Keratinocyte (primary cell): ENCODE data around the gene HTR2C. TPM values are rescaled to one million over a fixed set of nuclear protein-coding genes. Genes with fewer than 3 reads are reported as not detected.
"Not testable (repeated sequence)": the region's sequence is repeated elsewhere in the genome, so short reads cannot be mapped to it uniquely, and the experiment has no call there.

Source experiments
- DNase-seq: peaks from one replicate; pipeline ENCODE4 v3.0.0-alpha.2; 2011; ENCODE audit warnings: low read depth, missing footprints, low spot score
- FAIRE-seq: peaks from 2 replicates; lab custom pipeline; 2011; peaks lifted over from hg19 to GRCh38; lab: Jason Lieb, UNC
- H2AFZ ChIP-seq: 2 replicates; pipeline ENCODE4 v1.6.0; 2012; ENCODE audit warnings: low read length, control low read depth, inconsistent platforms; ENCODE audit not compliant: control insufficient read depth
- H3K27ac ChIP-seq: 2 replicates; pipeline ENCODE4 v1.5.1; 2011; ENCODE audit warnings: low read length; ENCODE audit not compliant: control insufficient read depth, insufficient read depth
- H3K27me3 ChIP-seq: 3 replicates; pipeline ENCODE4 v1.6.0; 2011; ENCODE audit warnings: low read length; ENCODE audit not compliant: control insufficient read depth, insufficient read depth; ENCODE audit errors: extremely low read depth
- H3K36me3 ChIP-seq, 2 experiments: 2 replicates in 1 of 2; 3 replicates in 1 of 2; pipeline ENCODE4 v1.5.1; 2011; ENCODE audit warnings: low read length in 2 of 2, mild to moderate bottlenecking in 1 of 2; ENCODE audit not compliant: control insufficient read depth in 2 of 2, insufficient read depth in 2 of 2; ENCODE audit errors: extremely low read depth in 1 of 2
- H3K4me1 ChIP-seq: 3 replicates; pipeline ENCODE4 v1.5.1; 2011; ENCODE audit warnings: low read length; ENCODE audit not compliant: control insufficient read depth, insufficient read depth; ENCODE audit errors: extremely low read depth
- H3K4me2 ChIP-seq: 3 replicates; pipeline ENCODE4 v1.6.0; 2011; ENCODE audit warnings: low read depth, low read length; ENCODE audit not compliant: control insufficient read depth, insufficient read depth; ENCODE audit errors: extremely low read depth
- H3K4me3 ChIP-seq, 3 experiments: fragments of 200-600 bp in 1 of 3; sonication (generic) in 1 of 3; 2 replicates in 2 of 3; 3 replicates in 1 of 3; pipeline ENCODE4 v1.5.1; 2011 to 2016; ENCODE audit warnings: low read length in 3 of 3, mild to moderate bottlenecking in 3 of 3, control low read depth in 2 of 3, inconsistent platforms in 1 of 3, low read depth in 1 of 3, mixed read lengths in 1 of 3, mixed run types in 1 of 3, moderate library complexity in 1 of 3; ENCODE audit not compliant: control insufficient read depth in 2 of 3, insufficient read depth in 2 of 3; ENCODE audit errors: extremely low read depth in 1 of 3
- H3K79me2 ChIP-seq: 2 replicates; pipeline ENCODE4 v1.6.0; 2012; ENCODE audit warnings: low read length; ENCODE audit not compliant: control insufficient read depth, insufficient read depth
- H3K9ac ChIP-seq: 3 replicates; pipeline ENCODE4 v1.6.0; 2011; ENCODE audit warnings: low read length; ENCODE audit not compliant: control insufficient read depth, insufficient read depth; ENCODE audit errors: extremely low read depth
- H3K9me1 ChIP-seq: 3 replicates; pipeline ENCODE4 v1.6.0; 2011; ENCODE audit warnings: low read length; ENCODE audit not compliant: control insufficient read depth, insufficient read depth; ENCODE audit errors: extremely low read depth
- H3K9me3 ChIP-seq: 2 replicates; pipeline ENCODE4 v1.5.1; 2012; ENCODE audit warnings: low read depth, low read length; ENCODE audit not compliant: control insufficient read depth
- H4K20me1 ChIP-seq: 3 replicates; pipeline ENCODE4 v1.6.0; 2011; ENCODE audit warnings: low read length; ENCODE audit not compliant: control insufficient read depth, insufficient read depth; ENCODE audit errors: extremely low read depth
- CTCF ChIP-seq, 3 experiments: IDR thresholded peaks in 1 of 3; conservative IDR thresholded peaks in 1 of 3; optimal IDR thresholded peaks in 1 of 3; 2 replicates in 2 of 3; 3 replicates in 1 of 3; pipeline versions ENCODE3 to v1.5.1; 2011; ENCODE audit warnings: low read length in 3 of 3, mild to moderate bottlenecking in 3 of 3, moderate library complexity in 2 of 3, control low read depth in 1 of 3, inconsistent platforms in 1 of 3; ENCODE audit not compliant: insufficient read depth in 2 of 3; ENCODE audit errors: extremely low read depth in 1 of 3
- EZH2 ChIP-seq: IDR thresholded peaks from one replicate; pipeline ENCODE4 v1.6.1; 2012; ENCODE audit warnings: inconsistent platforms, mild to moderate bottlenecking, low read length, moderate library complexity
- dilution Hi-C: fragments of 300-500 bp; cut with MboI; formaldehyde crosslinking; loops from one replicate; pipeline ENCODE4 v1.7.0; 2020; ENCODE audit warnings: low sequenced_read_pairs; ENCODE audit not compliant: extremely low pct_ligation_motif_present
- polyA plus RNA-seq, 5 experiments: library from polyadenylated mRNA; depleted of rRNA in 3 of 5; stranded (reverse) in 3 of 5; stranded (forward) in 1 of 5; unstranded in 1 of 5; fragments of >200 nt; gene quantifications; 1 replicate in 1 of 5; 2 replicates in 3 of 5; 3 replicates in 1 of 5; pipeline versions ENCODE4 v1.2.1 to v1.2.3, GENCODE V29; 2011 to 2012; ENCODE audit warnings: missing spikeins in 2 of 5, low read depth in 1 of 5, low replicate concordance in 1 of 5

HTR2C gene
- polyA plus RNA-seq, 1 donor (not counting 4 experiments of a cell fraction or from before 2014, with no cell fraction given), result not detected

GRCh38 chrX:114932550-114932949, 348.7 kb downstream of the HTR2C start:
- TF ChIP-seq CTCF (optimal IDR thresholded peaks at IDR 0.05 in 1 of 3, IDR thresholded peaks at IDR 0.05 in 1 of 3, conservative IDR thresholded peaks at IDR 0.05 in 1 of 3; ENCODE audit: extremely low read depth in 1 of 3, insufficient read depth in 2 of 3, low read length in 3 of 3) (no peak), EZH2 (no peak)
- Histone ChIP-seq H3K27ac (no peak overlapping the region), H3K4me3 (no peak overlapping the region), H4K20me1 (no peaks in the 10 kb centered on the region), H3K27me3 (no peaks in the 10 kb centered on the region), H3K9me1 (no peaks in the 10 kb centered on the region), H3K9me3 (peaks cover 5% of the 10 kb centered on the region), H3K4me1 (no peaks in the 10 kb centered on the region), H2AFZ (no peak overlapping the region), H3K79me2 (no peaks in the 10 kb centered on the region), H3K36me3 (no peaks in the 10 kb centered on the region), H3K4me2 (no peak overlapping the region), H3K9ac (no peak overlapping the region)
- FAIRE-seq (no peak), DNase-seq (no peak)
- dilution Hi-C loops, result no loop called here

- H3K4me3 ChIP-seq, FAIRE-seq, dilution Hi-C loops, H3K27me3 ChIP-seq, H4K20me1 ChIP-seq, H3K9me3 ChIP-seq, H3K79me2 ChIP-seq, H3K36me3 ChIP-seq, H3K9ac ChIP-seq, H3K4me1 ChIP-seq, H3K9me1 ChIP-seq, H2AFZ ChIP-seq, H3K4me2 ChIP-seq, DNase-seq, H3K27ac ChIP-seq: not testable (repeated sequence)
Observed at GRCh38 chrX:114933291-114933690, 349.4 kb downstream of the HTR2C start.

- H3K79me2 ChIP-seq, dilution Hi-C loops, H3K9me1 ChIP-seq, DNase-seq, H3K9me3 ChIP-seq, H3K36me3 ChIP-seq, H3K27me3 ChIP-seq, H3K4me3 ChIP-seq, FAIRE-seq, H2AFZ ChIP-seq, H4K20me1 ChIP-seq, H3K9ac ChIP-seq, H3K4me2 ChIP-seq, H3K4me1 ChIP-seq, H3K27ac ChIP-seq: not testable (repeated sequence)
Observed at GRCh38 chrX:114937090-114937489, 353.2 kb downstream of the HTR2C start.
